ENCODE data around the gene ZBTB20. TPM values are rescaled to one million over a fixed set of nuclear protein-coding genes. Genes with fewer than 3 reads are reported as not detected.

The ZBTB20 gene
- total RNA-seq, 4 donors from 2014 or later, result 46.1 to 102 (median 81.9) TPM

GRCh38 chr3:115169808-115170207 is 22.7 kb upstream of the ZBTB20 start:
- no peak for DNase-seq (ENCODE audit: low spot score)
- ATAC-seq (ENCODE audit: low FRiP score), result no peak
- no peak for TF ChIP-seq CTCF (IDR thresholded peaks at IDR 0.05)

- TF ChIP-seq CTCF (IDR thresholded peaks at IDR 0.05), result no peak
- DNase-seq (ENCODE audit: low spot score) (no peak), ATAC-seq (ENCODE audit: low FRiP score) (no peak)
Observed at GRCh38 chr3:115165701-115166100, 18.6 kb upstream of the ZBTB20 start.

- ATAC-seq (ENCODE audit: low FRiP score) (no peak), DNase-seq (ENCODE audit: low spot score) (no peak)
- no peak for TF ChIP-seq CTCF (IDR thresholded peaks at IDR 0.05)
Observed at GRCh38 chr3:115165266-115165665, 18.2 kb upstream of the ZBTB20 start.

- no peak for TF ChIP-seq CTCF (IDR thresholded peaks at IDR 0.05)
- DNase-seq (ENCODE audit: low spot score) (no peak), ATAC-seq (ENCODE audit: low FRiP score) (no peak)
Observed at GRCh38 chr3:115164374-115165221, 17.5 kb upstream of the ZBTB20 start.

GRCh38 chr3:115162759-115163158 is 15.7 kb upstream of the ZBTB20 start:
- TF ChIP-seq CTCF (IDR thresholded peaks at IDR 0.05), result no peak
- ATAC-seq (ENCODE audit: low FRiP score) (no peak), DNase-seq (ENCODE audit: low spot score) (no peak)

GRCh38 chr3:115161866-115162265 is 14.8 kb upstream of the ZBTB20 start:
- ATAC-seq (ENCODE audit: low FRiP score) (no peak), DNase-seq (ENCODE audit: low spot score) (no peak)
- no peak for TF ChIP-seq CTCF (IDR thresholded peaks at IDR 0.05)

All from omental fat pad (tissue), 4 donors.